IPS DF 4.7 (cell line): ENCODE results near the gene SH2D4B.
A peak's percentile ranks its signal among the peaks of the same experiment; 100 is the strongest.

Experiments used
- DNase-seq: peaks from one replicate; pipeline ENCODE4 v3.0.0-alpha.2; 2013; ENCODE audit warnings: low spot score; ENCODE audit errors: extremely low read depth

SH2D4B gene

DNA sequence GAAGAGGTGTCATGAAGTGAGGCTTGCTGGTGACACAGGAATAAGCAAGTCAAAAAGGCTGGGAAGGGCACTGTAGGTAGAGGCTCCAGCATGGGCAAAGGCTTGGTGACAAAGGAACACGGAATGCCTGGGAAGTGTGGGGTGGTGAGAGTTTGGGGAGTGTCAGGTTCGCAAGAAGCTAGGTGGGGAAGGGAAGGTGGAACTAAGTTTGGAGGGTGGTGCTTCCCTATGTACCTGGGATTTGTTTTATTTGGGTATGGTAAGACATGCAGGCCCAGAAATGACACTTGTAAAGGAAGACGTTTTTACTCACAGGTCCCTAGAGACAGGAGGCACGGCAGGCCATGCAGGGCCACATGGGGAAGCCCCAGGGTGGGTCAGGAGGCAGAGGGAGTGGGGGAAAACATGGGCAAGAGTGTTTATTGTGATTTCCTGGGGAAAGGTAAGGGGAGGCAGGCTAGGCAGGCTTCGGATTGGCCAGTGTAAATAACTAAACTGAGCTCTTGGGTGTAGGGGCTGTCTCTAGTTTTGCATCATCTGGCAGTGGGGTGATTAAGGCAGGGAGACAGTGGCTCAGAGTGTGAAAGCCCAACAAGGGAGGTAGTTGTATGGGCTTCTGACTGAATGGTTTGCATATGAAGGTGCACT lies 52.1 kb downstream of the SH2D4B start:
- DNase-seq = no peak

DNA sequence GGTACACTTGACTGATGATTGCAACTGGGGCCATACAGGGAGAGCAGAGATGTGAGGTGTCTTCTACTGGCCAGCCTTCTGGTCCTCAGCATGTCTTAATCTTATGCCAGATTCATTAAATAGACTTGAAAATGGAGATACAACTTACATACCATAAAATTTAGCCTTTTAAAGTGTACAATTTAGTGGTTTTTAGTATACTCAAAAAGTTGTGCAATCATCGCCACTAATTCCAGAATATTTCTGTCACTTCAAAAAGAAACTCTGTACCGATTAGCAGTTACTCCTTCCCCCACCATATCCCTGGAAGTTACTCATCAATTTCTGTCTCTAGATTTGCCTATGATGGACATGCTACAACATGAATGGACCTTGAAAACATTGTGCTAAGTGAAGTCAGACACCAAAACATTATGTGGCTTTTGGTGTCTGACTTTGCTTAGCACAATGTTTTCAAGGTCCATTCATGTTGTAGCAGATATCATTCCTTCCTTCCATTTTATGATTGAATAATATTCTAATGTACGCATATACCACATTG lies 53.0 kb downstream of the SH2D4B start:
- DNase-seq = no peak

DNA sequence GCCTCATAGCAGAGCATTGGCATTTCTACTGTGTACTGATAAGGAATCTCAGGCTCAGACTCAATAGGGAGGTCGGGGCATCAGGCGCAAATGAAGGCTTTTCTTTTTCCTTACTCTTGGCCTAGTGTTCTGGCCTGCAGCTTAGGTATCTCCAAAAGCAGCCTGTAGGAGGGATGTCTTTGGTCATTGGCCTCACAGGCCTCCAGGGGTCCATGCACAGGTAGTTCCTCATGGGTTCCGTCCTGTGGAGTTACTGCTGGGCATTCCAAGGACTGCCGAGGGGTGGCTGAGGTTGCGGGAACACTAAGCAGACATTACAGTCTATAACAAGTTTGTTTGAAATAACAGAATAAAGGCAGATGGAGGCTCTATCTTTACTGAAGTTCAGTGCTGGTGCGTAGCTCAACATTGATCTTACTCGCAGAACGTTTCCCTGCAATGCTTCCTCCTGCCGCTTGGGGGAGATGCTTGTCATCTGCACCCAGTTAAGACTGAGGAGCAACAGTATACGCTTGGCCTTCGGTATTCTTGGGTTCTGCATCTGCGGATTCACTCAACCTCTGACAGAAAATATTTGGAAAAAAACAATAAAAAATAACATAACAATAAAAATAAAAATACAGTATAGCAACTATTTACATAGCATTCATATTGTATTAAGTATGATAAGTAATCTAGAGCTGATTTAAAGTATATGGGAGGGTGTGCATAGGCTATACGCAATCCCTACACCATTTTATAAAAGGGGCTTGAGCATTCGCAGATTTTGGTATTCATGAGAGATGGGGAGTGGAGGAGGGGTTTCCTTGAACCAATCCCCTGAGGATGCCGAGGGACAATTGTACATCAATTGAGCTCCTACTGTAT lies 58.9 kb downstream of the SH2D4B start:
- DNase-seq = peak; percentile 71

DNA sequence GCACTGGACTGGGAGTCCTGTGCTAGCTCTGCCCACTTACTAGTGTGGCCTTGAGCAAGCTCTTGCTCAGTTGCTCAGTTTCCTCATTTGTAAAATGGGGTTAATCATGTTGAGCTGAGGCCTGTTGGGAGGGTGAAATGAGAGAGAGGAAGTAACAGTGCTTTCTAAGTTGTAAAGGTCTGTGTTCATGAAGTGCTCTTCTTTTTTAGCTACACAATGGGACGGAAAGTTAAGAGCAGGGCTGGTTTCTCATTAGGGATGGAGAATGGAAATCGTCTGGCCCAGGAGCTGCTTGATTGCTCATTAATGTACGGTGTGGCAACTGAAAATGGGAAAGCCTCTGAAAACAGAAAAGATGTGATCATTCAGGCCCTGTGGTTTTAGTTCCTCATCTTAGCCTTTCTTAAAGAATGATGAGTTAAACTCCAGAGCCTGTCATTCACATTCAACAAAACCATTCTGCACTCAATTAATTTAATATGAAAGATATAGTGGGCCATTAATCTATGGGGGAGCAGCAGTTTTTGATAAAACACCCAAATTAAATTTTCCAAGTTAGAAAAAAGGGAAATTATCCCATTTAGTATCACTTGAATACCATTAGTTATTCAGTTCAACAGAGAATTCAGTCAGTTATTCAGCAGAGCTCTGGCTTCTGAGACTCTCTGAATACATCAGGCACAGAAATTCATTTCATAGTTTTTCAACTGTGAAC lies 60.5 kb downstream of the SH2D4B start:
- DNase-seq = no peak

DNA sequence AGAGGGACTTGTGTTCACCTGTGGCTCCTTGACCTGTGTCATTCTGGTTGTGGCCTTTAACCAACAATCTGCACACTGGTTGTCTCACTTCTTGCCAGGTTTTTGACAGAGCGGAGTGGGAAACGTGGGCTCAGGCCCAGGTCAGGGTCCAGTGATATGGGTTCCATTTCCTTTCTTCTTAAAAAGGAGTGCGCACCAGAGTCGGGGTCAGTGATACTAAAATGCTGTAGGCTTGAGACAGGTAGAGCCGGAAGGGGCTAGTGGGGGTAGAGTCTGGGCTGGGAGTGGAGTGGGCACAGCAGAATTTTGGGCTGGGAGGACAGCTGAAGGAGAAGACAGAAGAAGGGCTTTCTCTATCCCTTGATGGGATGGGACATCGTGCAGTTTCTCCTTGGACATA lies 61.2 kb downstream of the SH2D4B start:
- no peak for DNase-seq

DNA sequence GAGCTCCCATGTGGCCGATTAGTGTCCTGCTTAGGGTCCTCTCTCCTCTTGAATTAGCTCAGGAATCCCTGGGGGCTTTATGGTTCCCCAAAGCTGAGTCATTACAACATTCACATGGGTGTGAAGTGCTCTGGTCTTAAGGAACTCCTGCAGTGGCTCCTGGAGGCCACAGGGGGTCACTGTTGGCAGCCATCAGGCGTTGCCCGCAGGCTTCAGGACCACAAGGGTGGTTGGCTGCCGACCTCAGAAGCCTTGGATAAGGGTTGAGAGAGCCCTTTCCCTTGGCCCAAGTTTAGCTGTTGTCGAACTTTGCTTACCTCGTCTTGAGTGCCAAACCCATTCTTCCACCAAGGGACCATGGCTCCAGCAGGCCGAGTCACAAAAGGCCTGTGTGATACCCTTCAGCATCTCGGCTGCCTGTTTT lies 61.7 kb downstream of the SH2D4B start:
- peak; percentile 72 for DNase-seq

DNA sequence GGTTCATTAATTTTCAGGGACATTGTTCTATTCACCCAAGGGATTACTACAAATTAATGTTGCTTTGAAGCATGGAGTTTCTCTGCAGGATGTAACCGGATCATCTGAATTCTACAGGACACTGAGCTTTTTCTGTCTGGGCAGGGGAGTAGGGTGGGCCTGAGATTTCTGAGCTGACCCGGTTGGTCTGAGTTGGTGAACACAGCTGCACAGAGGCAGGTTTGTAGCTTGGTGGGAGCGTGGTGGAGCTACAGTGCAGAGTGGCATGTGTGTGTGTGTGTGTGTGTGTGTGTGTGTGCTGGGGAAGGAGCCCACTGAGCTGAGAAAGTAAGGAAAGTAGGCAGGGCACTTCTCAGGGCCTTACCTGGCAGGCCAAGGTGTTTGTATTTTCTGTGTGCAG lies 62.6 kb downstream of the SH2D4B start:
- no peak for DNase-seq

DNA sequence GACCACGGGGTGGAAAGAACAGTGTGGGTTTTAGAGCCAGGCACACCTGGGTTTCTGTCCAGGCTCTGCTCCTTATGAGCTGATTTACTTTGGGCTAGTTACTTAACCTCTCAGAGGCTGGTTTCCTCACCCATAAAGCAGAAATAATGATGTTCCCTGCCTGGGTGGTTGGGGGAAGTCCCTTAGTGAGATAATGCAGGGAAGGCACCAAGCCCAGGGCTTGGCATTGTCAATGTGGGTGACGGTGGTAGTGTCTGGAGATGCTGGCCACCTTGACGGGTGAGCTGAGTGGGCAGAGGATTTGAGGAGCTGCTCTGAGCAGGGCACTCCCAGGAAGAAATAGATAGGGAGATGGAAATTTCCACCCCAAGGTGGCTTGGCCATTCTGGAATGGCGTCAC lies 65.2 kb downstream of the SH2D4B start:
- no peak for DNase-seq

DNA sequence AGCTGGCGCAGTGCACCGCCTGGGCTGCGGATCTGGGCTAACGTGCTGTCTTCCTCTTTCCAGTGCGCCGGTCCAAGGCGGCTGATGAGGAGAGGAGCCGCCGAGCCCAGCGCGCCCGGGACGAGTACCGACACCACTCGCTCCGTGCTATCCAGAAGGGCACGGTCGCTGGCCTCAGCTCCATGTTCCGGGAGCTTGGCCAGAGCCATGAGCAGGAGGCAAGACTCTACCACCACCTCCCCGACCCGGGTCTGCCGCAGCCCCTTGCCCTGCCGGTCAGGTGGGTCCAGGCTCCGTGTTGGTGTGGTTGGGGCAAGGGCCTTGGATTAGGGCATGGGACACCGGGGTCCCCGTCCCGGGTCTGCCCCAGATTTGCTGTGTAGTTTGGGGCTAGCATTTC lies 65.8 kb downstream of the SH2D4B start:
- no peak for DNase-seq

DNA sequence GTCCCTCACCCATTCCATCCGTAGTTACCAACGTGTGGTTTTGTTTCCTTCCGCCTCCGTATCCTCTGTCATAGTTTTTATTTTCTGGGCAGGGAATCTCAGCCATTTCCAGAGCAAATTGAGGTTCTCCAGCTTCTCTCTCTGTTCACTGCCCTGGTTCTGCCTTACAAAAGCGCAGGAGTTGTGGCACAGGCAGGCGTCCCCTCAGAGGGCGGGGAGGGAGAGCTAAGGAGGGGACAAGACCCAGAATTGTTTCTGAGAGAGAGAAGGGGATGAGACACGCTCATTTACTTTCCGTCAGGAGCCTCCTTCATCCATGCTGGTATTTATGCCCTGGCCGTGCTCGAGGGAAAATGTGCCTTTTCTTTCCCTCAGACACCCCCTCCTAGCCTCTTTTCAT lies 71.0 kb downstream of the SH2D4B start:
- no peak for DNase-seq

DNA sequence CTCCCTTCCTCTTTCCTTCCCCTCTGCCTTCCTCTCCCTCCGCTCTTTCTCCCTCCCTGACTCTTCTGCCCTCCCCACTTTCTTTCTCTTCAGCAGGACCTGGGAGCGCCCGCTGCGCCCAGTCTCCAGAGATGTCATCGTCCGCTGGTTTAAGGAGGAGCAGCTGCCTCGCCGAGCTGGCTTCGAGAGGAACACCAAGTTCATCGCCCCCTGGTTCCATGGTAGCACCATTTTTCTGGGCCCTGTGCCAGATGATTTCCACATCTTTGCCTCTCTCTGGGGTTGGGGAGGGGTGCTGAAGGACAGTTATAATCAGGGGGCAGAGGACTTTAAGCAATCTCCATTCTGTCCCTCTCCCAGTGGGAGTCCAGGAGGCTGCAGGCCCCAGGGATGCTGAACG lies 71.6 kb downstream of the SH2D4B start:
- no peak for DNase-seq

DNA sequence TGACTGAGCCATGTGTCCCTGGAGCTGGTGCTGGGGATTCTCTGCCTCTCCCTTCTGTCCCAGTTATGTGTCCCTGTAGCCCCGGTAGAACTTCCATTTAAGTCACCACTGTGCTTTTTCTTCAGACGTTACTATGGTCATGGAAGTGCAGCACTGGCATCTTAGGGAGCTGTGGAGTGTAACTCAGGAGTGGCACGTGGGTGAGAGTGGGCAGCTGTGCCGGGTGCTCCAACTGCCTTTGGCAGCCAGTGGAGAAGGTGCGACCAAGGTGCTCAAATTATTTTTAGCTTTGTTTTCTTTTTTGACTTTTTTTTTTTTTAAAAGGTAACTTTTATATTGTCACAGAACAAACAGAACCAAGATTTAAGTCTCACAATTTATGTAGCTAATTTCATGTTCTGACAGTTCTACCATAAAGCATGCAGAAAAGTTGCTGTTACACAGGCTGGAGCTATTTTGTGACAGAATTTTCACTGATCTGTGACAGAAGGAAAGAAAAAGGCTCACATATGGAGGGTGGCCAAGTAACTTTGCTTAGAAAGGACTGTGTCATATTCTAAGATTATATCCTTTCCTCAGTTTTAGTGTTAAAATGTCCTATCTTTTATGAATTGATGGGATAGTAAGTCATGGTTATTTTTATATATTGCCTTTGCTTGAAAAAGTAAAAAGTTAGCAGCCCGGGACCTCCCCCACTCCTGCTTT lies 73.9 kb downstream of the SH2D4B start:
- DNase-seq = no peak

DNA sequence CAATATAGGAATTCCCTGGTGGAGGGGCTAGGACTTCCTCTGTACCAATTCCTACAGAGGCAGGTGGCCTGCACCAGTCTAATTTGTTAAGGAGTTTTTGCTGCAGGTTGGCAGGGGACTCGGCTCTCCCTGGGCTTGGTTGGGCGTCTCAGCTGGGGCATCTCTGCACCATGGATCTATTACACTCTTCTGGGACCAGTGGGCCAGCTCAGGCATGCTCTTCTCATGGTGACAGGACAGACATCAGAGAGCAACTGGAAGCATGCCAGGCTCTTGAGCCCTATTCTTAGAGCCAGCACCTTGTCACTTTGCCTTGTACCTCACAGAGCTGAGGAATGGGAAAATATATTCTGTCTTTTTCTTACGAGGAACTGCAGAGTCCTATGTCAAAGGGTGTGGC lies 74.6 kb downstream of the SH2D4B start:
- DNase-seq = no peak

DNA sequence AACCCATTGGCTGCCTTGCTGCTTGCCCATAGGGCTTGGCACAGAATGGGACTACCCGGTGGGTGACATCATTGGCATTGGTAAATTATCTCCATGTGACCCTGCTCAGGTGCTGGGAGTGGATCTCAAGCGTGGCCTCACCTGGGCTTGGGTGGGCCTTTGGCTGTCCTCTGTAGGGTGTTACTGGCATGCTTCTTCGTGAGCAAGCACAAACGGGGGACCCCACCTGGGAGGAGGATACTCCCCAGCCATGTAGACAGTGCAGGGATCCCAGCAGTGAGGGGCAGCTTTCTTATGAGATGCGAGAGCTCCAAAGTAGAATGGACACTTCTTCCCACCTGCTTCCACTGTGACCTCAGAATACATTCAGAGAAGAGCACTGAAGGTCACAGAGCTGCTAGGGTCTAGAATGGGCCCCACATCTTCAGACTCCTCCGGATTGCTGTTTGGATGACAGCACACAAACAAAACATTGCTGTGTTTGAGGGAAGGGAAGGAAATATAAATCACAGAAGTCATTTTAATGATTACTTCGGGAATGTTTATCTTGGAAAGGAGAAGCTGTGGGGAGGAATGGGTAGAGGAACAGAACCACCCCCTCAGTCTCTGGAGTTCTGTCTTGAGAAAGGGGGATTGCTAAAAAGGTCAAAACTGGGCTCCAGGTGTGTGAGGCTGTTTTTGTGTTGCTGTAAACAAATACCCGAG lies 75.9 kb downstream of the SH2D4B start:
- no peak for DNase-seq

DNA sequence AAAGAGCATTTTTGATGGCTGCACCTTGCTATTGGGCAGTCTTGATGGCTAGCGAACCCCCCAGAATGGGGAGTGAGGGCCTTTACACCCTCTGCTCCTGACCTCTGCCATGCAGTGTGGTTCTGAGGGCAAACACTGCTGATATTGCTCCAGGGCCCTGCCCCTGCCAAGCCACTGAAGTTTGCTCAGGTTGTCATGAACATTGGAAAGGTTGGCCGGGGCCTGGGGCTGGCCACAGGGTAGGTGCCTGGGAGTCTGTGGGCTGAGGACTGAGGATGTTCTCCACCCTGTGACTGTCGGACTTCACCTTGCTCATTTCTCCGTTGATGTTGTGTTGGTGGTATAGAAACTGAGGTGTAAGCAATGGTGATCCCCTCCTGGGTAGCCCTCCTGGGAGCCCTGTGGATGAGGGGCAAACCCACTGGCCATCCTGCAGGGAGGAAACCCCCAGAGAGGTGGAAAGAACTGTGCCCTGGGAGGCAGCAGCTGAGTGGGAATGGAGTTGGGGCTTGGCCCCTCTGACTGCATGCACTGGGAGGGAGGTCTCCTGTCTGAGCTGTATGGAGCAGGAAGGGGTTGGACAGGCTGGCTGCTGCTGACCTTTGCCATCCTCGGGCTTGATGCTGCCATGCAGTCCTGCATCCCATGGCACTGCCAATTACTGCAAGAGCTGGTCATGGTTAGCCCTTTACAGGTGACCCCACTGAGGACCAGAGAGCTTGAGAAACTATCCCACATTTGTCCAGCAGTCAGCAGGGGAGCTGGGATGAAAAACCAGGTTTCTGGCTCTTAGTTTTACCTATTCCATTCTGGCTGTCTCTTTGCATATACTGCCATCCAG lies 77.1 kb downstream of the SH2D4B start:
- no peak for DNase-seq

DNA sequence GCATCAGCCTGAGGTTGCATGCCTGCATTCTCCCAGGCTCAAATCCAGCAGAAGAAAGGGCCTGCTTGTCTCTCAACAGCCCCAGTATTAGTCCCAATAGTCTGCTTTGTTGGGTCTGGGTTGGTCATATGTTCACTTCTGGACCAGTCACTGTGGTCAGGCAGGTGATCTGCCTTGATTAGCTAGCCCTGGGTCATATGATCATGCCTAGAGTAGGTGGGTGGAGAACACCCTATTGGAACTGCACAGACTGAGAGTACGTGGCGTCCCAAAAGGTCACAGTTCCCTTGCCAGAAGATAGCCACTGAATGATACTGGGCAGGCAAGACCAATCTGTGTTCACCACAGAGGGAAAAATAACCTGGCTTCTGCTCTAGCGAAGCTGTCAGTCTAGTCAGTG lies 80.1 kb downstream of the SH2D4B start:
- DNase-seq = no peak

DNA sequence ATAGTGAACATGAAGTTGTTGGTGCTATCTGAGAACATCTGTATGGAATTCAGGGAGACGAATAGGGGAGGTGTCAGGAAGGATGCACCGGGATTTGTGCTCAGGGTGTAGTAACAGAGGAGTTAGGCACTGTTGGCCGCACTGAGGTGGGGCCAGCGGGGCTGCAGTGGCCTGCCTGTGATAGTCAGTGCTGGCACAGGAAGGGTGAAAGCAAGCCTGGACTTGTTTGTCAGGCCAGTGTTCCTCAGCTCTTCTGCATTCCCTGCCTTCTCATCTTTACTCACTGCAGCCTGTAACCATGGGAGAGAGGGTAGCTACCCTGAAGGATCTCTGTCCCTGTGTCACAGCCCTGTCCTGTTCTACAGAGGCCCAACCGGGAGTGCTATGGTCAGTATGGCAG lies 81.3 kb downstream of the SH2D4B start:
- DNase-seq = no peak

DNA sequence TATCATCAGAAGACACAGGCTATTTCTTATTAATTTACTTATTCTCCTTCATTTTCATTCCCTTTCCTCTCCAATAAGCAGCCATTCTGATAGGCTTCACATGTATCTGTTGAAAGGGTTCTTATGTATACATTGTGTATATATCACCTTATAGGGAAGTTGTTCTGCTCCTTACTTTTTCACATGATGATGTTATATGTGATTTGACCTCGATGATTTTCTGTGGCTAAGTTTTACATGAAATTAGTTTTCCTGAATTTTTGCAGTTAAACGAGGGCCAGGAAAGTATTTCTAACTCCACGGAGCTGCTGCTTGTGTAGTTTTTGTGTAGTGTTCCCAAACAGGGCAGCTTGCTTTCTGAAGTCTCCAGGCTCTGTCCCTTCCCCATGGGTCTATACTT lies 84.5 kb downstream of the SH2D4B start:
- no peak for DNase-seq

DNA sequence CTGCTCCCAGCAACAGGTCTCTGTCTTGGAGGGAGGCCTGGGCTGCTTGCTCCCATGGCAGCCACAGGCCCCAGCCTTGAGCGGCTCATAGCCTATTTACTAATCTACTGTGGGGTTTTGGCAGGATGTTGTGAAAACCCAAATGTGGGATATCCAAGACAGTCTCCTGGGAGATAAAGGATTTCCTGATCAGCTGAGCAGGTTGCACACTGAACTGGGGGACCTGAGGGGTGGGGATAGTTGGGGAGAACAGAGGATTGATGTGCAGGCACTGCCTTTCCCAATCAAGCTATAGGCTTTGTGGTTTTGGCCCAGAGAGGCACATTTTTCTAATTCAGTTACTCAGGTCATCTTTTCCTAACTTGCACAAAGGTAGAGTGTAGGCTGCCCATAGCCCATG lies 92.6 kb downstream of the SH2D4B start:
- no peak for DNase-seq

DNA sequence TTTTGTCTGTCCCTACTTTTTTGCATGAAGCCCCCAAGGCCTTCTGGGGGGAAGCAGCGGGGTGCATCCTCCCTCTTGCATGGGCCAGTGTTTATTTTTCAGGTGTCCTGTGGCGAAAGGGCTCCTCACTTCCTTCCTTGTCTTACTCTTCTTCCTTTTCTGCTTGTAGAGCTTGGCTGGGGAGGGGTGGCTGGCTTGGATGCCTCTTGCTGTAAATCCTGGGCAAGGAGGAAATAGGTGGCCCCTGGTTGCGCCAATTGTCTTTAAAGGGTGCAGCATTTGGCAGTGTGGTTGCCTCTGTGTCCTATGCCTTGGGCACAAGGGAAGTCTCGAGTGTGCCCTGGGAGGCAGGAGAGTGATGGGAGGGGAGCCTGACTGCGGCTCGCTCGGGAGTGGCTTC lies 95.0 kb downstream of the SH2D4B start:
- DNase-seq = no peak
